ENCODE measurements around the gene AP1B1. TPM values are rescaled to one million over a fixed set of nuclear protein-coding genes. Genes with fewer than 3 reads are reported as not detected.

The AP1B1 gene
- total and polyA plus RNA-seq, 2 donors from 2014 or later = 50.5 to 82.9 TPM

- DNase-seq (peak in 1 of 5 donors; percentile 50), FAIRE-seq (no peak)
- Histone ChIP-seq H3K9me3 (ENCODE audit: control insufficient read depth in 2 of 3, insufficient read depth in 1 of 3, low read length in 3 of 3) (no peaks in the 10 kb centered on the region), H3K9ac (ENCODE audit: low read length in 3 of 3) (peak overlapping the region in 1 of 3 donors; percentile 17), H3K4me1 (ENCODE audit: control insufficient read depth in 2 of 3, insufficient read depth in 2 of 3, low read depth in 1 of 3, low read length in 3 of 3) (peaks cover 0 to 36% (median 28%) of the 10 kb centered on the region in 3 donors), H3K36me3 (ENCODE audit: control insufficient read depth in 2 of 3, insufficient read depth in 3 of 3, low read length in 3 of 3) (peaks cover 0 to 2% (median 0%) of the 10 kb centered on the region in 3 donors), H3K27me3 (ENCODE audit: control insufficient read depth, insufficient read depth, low read length) (no peaks in the 10 kb centered on the region), H3K27ac (ENCODE audit: low read depth in 2 of 2, low read length in 2 of 2) (peak overlapping the region; percentile 38 to 56), H3K4me3 (ENCODE audit: low read length in 3 of 3) (no peak overlapping the region)
- TF ChIP-seq, protein P1, sequence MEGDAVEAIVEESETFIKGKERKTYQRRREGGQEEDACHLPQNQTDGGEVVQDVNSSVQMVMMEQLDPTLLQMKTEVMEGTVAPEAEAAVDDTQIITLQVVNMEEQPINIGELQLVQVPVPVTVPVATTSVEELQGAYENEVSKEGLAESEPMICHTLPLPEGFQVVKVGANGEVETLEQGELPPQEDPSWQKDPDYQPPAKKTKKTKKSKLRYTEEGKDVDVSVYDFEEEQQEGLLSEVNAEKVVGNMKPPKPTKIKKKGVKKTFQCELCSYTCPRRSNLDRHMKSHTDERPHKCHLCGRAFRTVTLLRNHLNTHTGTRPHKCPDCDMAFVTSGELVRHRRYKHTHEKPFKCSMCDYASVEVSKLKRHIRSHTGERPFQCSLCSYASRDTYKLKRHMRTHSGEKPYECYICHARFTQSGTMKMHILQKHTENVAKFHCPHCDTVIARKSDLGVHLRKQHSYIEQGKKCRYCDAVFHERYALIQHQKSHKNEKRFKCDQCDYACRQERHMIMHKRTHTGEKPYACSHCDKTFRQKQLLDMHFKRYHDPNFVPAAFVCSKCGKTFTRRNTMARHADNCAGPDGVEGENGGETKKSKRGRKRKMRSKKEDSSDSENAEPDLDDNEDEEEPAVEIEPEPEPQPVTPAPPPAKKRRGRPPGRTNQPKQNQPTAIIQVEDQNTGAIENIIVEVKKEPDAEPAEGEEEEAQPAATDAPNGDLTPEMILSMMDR (IDR thresholded peaks at IDR 0.05; ENCODE audit: borderline replicate concordance, extremely low read depth, insufficient read depth) = no peak
- intact Hi-C loops (cut with DNase I) = no loop called here
Measured at GRCh38 chr22:29382580-29383302, 5.6 kb downstream of the AP1B1 start.

DNA sequence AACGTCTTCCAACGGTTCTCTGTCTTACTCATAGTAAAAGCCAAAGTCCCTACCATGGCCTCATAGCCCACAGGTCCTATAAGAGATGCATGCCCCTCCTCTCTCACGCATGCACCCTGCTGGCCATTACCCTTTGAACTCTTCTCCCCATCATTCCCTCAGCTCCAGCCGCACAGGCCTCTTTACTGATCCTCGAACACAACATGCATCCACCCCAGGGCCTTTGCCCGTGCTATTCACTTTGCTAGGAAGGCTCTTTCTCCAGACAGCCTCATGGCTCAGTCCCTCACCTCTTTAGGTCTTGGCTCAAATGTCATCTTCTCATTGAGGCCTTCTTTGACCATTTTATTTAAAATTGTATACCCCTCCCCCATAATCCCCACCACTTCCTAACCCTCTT, 7.5 kb downstream of the AP1B1 start:
- no peak overlapping the region for H3K27ac ChIP-seq (ENCODE audit: low read depth in 2 of 2, low read length in 2 of 2)
- no peak overlapping the region for H3K9ac ChIP-seq (ENCODE audit: low read length in 3 of 3)
- intact Hi-C loops (cut with DNase I) = no loop called here
- FAIRE-seq (no peak), DNase-seq (no peak)
- TF ChIP-seq, protein P1 (IDR thresholded peaks at IDR 0.05; ENCODE audit: borderline replicate concordance, extremely low read depth, insufficient read depth) = no peak
- H3K9me3 ChIP-seq (ENCODE audit: control insufficient read depth in 2 of 3, insufficient read depth in 1 of 3, low read length in 3 of 3) = no peaks in the 10 kb centered on the region
- no peaks in the 10 kb centered on the region for H3K27me3 ChIP-seq (ENCODE audit: control insufficient read depth, insufficient read depth, low read length)
- H3K4me1 ChIP-seq (ENCODE audit: control insufficient read depth in 2 of 3, insufficient read depth in 2 of 3, low read depth in 1 of 3, low read length in 3 of 3) = peaks cover 0 to 28% (median 25%) of the 10 kb centered on the region in 3 donors
- H3K36me3 ChIP-seq (ENCODE audit: control insufficient read depth in 2 of 3, insufficient read depth in 3 of 3, low read length in 3 of 3) = peaks cover 0 to 5% (median 4%) of the 10 kb centered on the region in 3 donors
- H3K4me3 ChIP-seq (ENCODE audit: low read length in 3 of 3) = no peak overlapping the region

- no peak for FAIRE-seq
- intact Hi-C loops (cut with DNase I) = no loop called here
- Histone ChIP-seq H3K4me3 (ENCODE audit: low read length in 3 of 3) (no peak overlapping the region), H3K9ac (ENCODE audit: low read length in 3 of 3) (no peak overlapping the region), H3K27me3 (ENCODE audit: control insufficient read depth, insufficient read depth, low read length) (no peaks in the 10 kb centered on the region), H3K27ac (ENCODE audit: low read depth in 2 of 2, low read length in 2 of 2) (no peak overlapping the region), H3K9me3 (ENCODE audit: control insufficient read depth in 2 of 3, insufficient read depth in 1 of 3, low read length in 3 of 3) (no peaks in the 10 kb centered on the region), H3K4me1 (ENCODE audit: control insufficient read depth in 2 of 3, insufficient read depth in 2 of 3, low read depth in 1 of 3, low read length in 3 of 3) (peaks cover 0 to 24% (median 22%) of the 10 kb centered on the region in 3 donors), H3K36me3 (ENCODE audit: control insufficient read depth in 2 of 3, insufficient read depth in 3 of 3, low read length in 3 of 3) (peaks cover 0 to 6% (median 4%) of the 10 kb centered on the region in 3 donors)
- TF ChIP-seq, protein P1 (IDR thresholded peaks at IDR 0.05; ENCODE audit: borderline replicate concordance, extremely low read depth, insufficient read depth) = no peak
- no peak for DNase-seq
Measured at GRCh38 chr22:29380032-29380781, 8.2 kb downstream of the AP1B1 start.
